OCI-LY3 (cell line): ENCODE data around the gene SUMO4.

Experiments used
- EZH2phosphoT487 ChIP-seq: fragments of 200-600 bp; shearing (Covaris generic); IDR thresholded peaks from 2 replicates; pipeline ENCODE4 v1.6.1; 2018; ENCODE audit warnings: antibody characterized with exemption, mixed run types, low read depth
- TF ChIP-seq, protein P1 (sequence below): fragments of 200-600, 300-600 bp; sonication (generic); IDR thresholded peaks from 2 replicates; pipeline ENCODE4 v1.5.1; 2014; ENCODE audit warnings: antibody characterized with exemption, low read length, low read depth

DNA sequence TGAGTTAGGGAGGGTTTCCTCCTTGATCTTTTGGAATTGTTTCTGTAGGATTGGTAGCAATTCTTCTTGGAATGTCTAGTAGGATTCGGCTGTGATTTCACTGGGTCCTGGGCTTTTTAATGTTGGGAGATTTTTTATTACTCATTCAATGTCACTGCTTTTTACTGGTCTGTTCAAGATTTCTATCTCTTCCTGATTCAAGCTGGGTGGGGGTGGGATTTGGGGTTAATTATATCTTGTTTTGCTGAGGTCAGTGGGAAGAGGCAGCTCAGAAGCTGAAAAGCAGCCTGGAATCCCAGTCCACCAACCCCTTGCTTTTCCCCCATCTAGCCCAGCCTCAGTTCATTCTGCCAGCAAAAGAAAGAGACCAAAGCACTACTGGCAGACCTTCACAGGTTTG is 39.6 kb downstream of the SUMO4 start:
- TF ChIP-seq, protein P1, sequence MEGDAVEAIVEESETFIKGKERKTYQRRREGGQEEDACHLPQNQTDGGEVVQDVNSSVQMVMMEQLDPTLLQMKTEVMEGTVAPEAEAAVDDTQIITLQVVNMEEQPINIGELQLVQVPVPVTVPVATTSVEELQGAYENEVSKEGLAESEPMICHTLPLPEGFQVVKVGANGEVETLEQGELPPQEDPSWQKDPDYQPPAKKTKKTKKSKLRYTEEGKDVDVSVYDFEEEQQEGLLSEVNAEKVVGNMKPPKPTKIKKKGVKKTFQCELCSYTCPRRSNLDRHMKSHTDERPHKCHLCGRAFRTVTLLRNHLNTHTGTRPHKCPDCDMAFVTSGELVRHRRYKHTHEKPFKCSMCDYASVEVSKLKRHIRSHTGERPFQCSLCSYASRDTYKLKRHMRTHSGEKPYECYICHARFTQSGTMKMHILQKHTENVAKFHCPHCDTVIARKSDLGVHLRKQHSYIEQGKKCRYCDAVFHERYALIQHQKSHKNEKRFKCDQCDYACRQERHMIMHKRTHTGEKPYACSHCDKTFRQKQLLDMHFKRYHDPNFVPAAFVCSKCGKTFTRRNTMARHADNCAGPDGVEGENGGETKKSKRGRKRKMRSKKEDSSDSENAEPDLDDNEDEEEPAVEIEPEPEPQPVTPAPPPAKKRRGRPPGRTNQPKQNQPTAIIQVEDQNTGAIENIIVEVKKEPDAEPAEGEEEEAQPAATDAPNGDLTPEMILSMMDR = no peak
- TF ChIP-seq EZH2phosphoT487 = no peak
